Measurements from ENCODE around the gene GTPBP8. TPM values are rescaled to one million over a fixed set of nuclear protein-coding genes. Genes with fewer than 3 reads are reported as not detected.

GTPBP8 gene
- total and polyA plus RNA-seq, 2 of the 13 experiments (the other 11 are each of a cell fraction or from before 2014, with no cell fraction given) = 12.5 to 16.7 TPM

DNA sequence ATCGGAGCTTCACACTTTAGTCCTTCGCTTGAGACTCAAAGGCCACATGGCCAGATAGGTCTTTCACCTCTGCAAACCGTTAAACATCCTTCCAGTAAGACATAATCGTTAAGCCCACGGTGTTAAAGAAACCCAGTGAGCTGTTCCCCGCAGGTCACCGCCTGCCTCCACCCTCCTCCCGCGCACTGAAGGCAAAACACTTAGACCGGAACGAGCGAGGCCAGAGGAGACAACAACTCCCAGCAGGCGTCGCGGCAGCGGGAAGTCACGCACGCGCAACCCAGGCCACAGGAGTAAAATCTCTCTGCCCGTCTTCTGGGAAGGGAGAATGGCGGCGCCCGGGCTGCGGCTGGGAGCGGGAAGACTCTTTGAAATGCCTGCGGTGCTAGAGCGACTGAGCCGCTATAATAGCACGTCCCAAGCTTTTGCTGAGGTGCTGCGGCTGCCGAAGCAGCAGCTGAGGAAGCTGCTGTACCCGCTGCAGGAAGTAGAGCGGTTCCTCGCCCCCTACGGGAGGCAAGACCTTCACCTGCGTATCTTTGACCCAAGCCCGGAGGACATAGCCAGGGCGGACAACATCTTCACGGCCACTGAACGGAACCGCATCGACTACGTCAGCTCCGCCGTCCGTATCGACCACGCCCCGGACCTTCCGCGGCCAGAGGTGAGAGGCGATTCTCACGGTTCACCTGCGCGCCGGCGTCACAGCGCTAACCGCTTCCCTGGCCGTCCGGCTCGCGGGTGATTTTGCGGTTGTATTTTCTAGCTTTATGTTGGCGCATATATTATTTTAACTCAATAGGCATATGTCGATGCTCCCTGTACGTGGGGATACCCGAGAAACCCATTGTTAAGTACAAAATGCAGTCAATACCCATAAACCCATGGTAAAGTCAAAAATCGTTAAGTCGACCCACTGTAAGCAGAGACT is at the start of gene GTPBP8 (continued):
- TF ChIP-seq MED1 (CRISPR knock-in tag; IDR thresholded peaks at IDR 0.05) (peak; percentile 79), NCOA1 (CRISPR knock-in tag; IDR thresholded peaks at IDR 0.05) (no peak), MTF2 (CRISPR knock-in tag; IDR thresholded peaks at IDR 0.05; ENCODE audit: borderline replicate concordance) (0 out of 2 replicates have a peak, but pooled peaks have one; percentile 49), ELF1 (CRISPR knock-in tag; IDR thresholded peaks at IDR 0.05) (peak; percentile 75), ZBTB4 (CRISPR knock-in tag; IDR thresholded peaks at IDR 0.05; ENCODE audit: borderline replicate concordance) (peak; percentile 63; the same call in 1 of the 2 replicates), ATM (IDR thresholded peaks at IDR 0.05; ENCODE audit: borderline replicate concordance) (no peak), ELF4 (CRISPR knock-in tag; IDR thresholded peaks at IDR 0.05; ENCODE audit: borderline replicate concordance) (peak; percentile 56; the same call in 1 of the 2 replicates), ZFYVE20 (CRISPR knock-in tag; IDR thresholded peaks at IDR 0.05; ENCODE audit: borderline replicate concordance, low read depth) (no peak), NCOR1 (IDR thresholded peaks at IDR 0.05; ENCODE audit: borderline replicate concordance, low read length) (no peak), ZNF136 (CRISPR knock-in tag; IDR thresholded peaks at IDR 0.05; ENCODE audit: low read depth) (0 out of 2 replicates have a peak, but pooled peaks have one; percentile 81), ZFP41 (CRISPR knock-in tag; IDR thresholded peaks at IDR 0.05; ENCODE audit: borderline replicate concordance) (no peak), ZFP36L2 (CRISPR knock-in tag; IDR thresholded peaks at IDR 0.05) (peak; percentile 33; the same call in 1 of the 2 replicates), ZBTB1 (CRISPR knock-in tag; IDR thresholded peaks at IDR 0.05; ENCODE audit: borderline replicate concordance) (no peak), ZFP1 (CRISPR knock-in tag; IDR thresholded peaks at IDR 0.05) (peak; percentile 60; the same call in 1 of the 2 replicates), BCL6 (CRISPR knock-in tag; IDR thresholded peaks at IDR 0.05) (peak; percentile 27; the same call in 1 of the 2 replicates), ZNF629 (CRISPR knock-in tag; conservative IDR thresholded peaks at IDR 0.05) (0 out of 2 replicates have a peak, but pooled peaks have one; percentile 4), ZKSCAN8 (CRISPR knock-in tag; IDR thresholded peaks at IDR 0.05; ENCODE audit: borderline replicate concordance) (no peak), HNRNPL (IDR thresholded peaks at IDR 0.05; ENCODE audit: low read depth, low read length) (0 out of 2 replicates have a peak, but pooled peaks have one; percentile 68), CCAR2 (optimal IDR thresholded peaks at IDR 0.05; ENCODE audit: low read depth, low read length) (no peak), HMG20A (CRISPR knock-in tag; IDR thresholded peaks at IDR 0.05; ENCODE audit: borderline replicate concordance) (no peak)
- TF ChIP-seq, protein P1, sequence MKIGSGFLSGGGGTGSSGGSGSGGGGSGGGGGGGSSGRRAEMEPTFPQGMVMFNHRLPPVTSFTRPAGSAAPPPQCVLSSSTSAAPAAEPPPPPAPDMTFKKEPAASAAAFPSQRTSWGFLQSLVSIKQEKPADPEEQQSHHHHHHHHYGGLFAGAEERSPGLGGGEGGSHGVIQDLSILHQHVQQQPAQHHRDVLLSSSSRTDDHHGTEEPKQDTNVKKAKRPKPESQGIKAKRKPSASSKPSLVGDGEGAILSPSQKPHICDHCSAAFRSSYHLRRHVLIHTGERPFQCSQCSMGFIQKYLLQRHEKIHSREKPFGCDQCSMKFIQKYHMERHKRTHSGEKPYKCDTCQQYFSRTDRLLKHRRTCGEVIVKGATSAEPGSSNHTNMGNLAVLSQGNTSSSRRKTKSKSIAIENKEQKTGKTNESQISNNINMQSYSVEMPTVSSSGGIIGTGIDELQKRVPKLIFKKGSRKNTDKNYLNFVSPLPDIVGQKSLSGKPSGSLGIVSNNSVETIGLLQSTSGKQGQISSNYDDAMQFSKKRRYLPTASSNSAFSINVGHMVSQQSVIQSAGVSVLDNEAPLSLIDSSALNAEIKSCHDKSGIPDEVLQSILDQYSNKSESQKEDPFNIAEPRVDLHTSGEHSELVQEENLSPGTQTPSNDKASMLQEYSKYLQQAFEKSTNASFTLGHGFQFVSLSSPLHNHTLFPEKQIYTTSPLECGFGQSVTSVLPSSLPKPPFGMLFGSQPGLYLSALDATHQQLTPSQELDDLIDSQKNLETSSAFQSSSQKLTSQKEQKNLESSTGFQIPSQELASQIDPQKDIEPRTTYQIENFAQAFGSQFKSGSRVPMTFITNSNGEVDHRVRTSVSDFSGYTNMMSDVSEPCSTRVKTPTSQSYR (CRISPR knock-in tag; IDR thresholded peaks at IDR 0.05; ENCODE audit: borderline replicate concordance) = peak; percentile 28; the same call in 1 of the 2 replicates
- TF ChIP-seq, protein P2, sequence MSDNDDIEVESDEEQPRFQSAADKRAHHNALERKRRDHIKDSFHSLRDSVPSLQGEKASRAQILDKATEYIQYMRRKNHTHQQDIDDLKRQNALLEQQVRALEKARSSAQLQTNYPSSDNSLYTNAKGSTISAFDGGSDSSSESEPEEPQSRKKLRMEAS (IDR thresholded peaks at IDR 0.05) = peak; percentile 84
